HG03575 (cell line): ENCODE data around the gene IPCEF1.

Experiments
- ATAC-seq: cut with Tn5 transposase; IDR thresholded peaks from one replicate; pipeline ENCODE4 v1.9.1; 2021; ENCODE audit not compliant: unreplicated experiment, insufficient number of reproducible peaks, low FRiP score; ENCODE audit errors: extremely low read depth

Gene IPCEF1

GRCh38 chr6:154234019-154234772, 122.4 kb downstream of the IPCEF1 start:
- ATAC-seq: peak; percentile 61

GRCh38 chr6:154233383-154233782, 123.2 kb downstream of the IPCEF1 start:
- no peak for ATAC-seq

DNA sequence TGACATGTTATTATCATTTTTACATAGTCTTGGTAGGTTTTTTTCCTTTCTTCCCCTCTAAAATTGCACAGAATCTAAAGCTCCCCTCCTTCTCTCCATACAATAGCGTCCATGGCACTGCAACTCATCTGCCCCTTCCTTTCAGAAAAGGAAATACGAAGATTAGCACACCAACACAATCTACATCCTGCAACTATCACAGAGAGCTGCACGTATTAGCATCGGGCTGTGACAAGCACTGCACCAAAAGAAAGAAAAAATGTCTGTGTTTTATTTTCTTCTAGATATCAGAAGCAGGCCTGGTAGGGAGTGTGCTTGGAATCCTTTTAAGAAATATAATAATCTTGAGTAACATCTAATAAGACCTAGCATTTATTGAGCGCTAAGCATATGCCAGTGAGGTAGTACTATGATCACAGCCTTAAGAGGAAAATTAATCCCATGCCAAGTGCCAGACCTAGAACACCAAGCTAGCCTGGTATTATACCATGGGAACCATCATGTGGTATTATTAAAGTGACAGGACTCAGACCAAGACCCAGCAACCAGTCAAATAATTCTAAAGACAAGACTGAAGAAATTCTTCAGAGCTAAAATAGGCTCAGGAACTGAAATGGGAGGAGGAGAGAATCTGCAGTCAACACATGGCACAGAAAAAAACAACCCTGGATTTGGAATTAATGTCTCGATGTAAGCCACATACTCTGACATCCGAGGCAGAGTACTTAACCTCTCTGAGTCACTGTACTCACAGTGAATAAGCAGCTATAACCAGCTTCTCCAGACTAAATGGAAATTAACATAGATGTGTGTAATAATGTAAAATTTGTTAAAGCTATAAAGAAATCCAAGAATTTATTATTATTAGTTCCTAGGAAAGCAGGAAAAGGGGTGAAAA, 124.3 kb downstream of the IPCEF1 start:
- no peak for ATAC-seq

GRCh38 chr6:154230910-154231595, 125.5 kb downstream of the IPCEF1 start:
- no peak for ATAC-seq

DNA sequence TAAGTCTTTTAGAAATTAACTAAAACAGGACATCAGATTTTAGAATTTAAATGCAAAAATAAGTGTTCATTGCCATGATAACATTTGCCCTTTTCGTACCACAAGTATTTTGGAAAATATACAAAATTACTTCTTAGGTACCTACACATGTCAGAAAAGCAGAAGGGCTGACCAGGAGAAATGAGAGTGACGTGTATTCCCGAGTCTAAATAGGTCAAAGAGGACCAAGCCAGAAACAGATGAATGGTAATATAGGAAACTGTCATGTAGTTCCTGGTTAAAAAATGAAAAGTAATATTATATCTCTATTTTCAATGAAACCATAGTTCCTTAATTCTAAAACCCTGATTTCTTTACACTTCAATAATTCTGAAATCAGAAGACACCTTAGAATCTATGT, 126.2 kb downstream of the IPCEF1 start:
- ATAC-seq: no peak

DNA sequence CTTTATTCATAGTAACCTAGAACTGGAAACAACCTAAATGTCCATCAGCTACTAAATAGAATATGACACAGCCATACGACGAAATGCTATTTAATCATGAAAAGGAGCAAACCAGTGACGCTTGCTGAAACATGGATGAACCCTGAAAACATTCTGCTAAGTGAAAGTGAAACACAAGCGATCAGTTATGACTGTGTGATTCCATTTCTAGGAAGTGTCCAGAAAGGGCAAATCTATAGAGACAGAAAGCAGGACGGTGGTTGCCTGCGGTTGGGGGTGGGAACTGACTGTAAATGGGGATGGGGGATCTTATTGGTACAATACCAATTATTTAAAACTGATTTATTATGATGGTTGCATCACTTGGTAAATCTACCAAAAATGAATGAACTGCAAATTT, 126.8 kb downstream of the IPCEF1 start:
- peak; percentile 40 for ATAC-seq

- no peak for ATAC-seq
These were observed 128.1 kb downstream of the IPCEF1 start for GRCh38 chr6:154228521-154228905.

- no peak for ATAC-seq
These were observed 128.6 kb downstream of the IPCEF1 start for GRCh38 chr6:154227862-154228520.

DNA sequence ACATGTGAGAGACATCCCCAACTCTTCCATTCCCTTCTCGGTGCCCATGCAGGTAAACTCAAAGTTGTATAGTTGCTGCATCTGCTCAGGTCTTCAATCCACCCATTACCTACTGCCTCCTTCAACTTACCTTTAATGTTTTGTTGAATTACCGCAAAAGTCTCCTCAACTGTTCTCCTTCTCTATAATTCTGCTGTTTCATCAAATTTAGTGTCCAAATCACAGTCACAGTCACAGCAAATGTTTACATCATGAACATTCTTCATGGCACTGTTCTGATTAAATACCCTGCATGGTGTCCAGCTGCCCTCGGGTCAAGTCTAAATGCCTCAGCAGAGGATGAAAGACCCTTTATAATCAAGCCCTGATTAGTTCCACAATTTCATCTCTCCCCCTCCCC, 130.1 kb downstream of the IPCEF1 start:
- ATAC-seq: no peak

DNA sequence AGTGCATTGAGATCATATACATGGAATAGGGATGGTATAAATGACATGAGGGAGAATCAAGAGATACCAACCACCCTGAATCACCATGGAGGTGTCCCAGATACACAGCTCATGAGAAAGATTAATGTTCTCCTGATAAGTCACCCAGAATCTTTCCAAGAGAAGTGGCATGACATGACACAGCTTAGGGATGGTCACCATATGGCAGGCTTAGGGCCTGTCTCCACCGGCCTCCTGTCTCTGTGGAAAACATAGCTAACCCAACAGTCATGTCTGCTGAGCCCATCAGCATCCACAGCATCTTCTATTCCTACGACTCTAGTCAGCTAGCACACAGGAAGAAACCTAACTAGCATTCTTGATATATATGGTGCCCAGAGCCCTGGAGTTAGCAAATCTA, 133.3 kb downstream of the IPCEF1 start:
- no peak for ATAC-seq

DNA sequence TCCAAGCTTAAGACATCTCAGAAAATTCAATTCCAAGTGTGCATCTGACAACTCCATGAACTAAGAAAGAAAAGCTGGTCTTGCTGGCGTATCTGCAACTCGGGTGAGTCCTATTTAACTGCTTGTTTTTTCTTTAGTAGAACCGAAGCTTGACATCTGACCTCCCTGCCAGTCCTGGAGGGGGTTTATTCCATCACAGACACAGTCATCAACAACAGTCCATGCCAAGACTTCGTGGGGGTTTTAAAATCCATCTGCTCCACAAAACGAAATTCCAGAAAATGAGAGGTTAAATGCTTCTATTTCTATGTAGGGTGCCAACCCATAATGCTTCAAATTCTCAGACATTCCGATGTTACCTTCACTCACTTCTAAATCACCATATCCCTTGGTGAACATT, 133.9 kb downstream of the IPCEF1 start:
- ATAC-seq: no peak

- ATAC-seq: no peak
These were observed 137.4 kb downstream of the IPCEF1 start for GRCh38 chr6:154219250-154219649.

- no peak for ATAC-seq
These were observed 137.8 kb downstream of the IPCEF1 start for GRCh38 chr6:154218787-154219186.

GRCh38 chr6:154218301-154218700, 138.3 kb downstream of the IPCEF1 start:
- ATAC-seq: no peak

DNA sequence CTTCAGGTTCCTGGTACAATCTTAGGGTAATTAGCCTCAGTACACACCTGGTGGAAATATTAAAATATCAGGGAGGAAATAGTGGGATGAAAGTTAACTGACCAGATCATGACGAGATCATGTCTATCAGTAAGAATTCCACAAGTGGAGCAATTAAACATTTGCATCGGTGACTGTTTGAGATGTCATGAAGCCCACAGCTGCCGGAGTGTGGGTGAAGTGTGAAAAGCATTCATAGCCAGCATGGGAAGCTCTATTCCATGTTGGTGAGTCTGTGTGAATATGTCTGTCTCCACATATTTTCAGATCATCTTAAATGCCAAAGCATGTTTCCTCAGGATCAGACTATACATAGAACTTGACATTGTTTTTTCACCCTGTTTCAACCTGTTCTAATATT, 142.8 kb downstream of the IPCEF1 start:
- ATAC-seq: no peak

DNA sequence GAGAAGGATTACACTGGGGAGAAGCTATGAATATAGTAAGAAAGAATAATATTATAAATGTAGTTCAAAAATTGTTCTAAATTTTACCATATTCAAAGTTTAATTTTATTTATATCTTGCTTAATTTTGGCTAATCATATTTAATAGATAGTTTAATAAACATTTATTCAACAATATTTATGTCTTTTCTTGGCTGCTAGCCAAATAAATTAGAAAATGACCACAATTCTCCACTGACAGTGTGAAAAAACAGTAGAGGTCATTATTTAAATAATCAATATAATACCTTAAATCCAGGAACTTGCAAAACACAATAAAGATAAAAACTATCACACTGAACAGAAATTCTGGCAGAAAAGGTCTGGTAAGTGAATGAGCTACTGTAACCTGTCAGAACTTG, 145.9 kb downstream of the IPCEF1 start:
- no peak for ATAC-seq

GRCh38 chr6:154209555-154209954, 147.0 kb downstream of the IPCEF1 start:
- ATAC-seq: no peak

- no peak for ATAC-seq
These were observed 149.6 kb downstream of the IPCEF1 start for GRCh38 chr6:154206996-154207395.

DNA sequence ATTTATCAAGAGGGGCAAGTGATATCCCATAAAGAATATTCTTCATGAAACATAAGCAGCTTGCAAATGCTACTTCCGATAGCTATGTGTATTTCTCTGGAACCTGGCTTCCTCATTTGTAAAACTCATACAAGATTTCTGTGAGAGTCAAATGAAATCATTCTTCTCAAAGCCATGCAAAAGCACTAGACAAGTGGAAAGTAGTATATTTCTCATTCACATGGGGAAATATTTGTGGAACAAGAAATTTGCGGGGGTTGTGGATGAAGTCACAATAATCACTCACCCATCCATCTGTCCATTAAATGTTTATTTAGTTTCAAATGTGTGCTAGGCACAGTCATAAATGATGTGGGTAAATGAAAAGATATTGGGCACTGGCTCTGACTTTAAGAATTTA, 150.5 kb downstream of the IPCEF1 start:
- ATAC-seq: no peak
